HG03521 (cell line): Measurements from ENCODE around the gene STIP1.
"Not testable (repeated sequence)": the region's sequence is repeated elsewhere in the genome, so short reads cannot be mapped to it uniquely, and the experiment has no call there.

ENCODE experiments used
- ATAC-seq: cut with Tn5 transposase; IDR thresholded peaks from one replicate; pipeline ENCODE4 v1.9.1; 2021; ENCODE audit warnings: mild to moderate bottlenecking, moderate library complexity; ENCODE audit not compliant: unreplicated experiment

Gene STIP1

GRCh38 chr11:64157631-64158394, 28.2 kb upstream of the STIP1 start:
- ATAC-seq, result no peak

GRCh38 chr11:64161037-64161436, 24.9 kb upstream of the STIP1 start:
- no peak for ATAC-seq

DNA sequence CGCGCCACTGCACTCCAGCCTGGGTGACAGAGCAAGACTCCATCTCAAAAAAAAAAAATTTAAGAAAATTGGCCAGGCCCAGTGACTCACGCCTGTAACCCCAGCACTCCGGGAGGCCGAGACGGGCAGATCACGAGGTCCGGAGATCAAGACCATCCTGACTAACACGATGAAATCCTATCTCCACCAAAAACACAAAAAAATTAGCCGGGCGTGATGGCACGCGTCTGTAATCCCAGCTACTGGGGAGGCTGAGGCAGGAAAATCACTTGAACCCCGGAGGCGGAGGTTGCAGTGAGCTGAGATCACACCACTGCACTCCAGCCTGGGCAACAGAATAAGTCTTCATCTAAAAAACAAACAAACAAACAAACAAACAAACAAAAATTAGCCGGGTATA, 23.2 kb upstream of the STIP1 start:
- not testable (repeated sequence) for ATAC-seq

DNA sequence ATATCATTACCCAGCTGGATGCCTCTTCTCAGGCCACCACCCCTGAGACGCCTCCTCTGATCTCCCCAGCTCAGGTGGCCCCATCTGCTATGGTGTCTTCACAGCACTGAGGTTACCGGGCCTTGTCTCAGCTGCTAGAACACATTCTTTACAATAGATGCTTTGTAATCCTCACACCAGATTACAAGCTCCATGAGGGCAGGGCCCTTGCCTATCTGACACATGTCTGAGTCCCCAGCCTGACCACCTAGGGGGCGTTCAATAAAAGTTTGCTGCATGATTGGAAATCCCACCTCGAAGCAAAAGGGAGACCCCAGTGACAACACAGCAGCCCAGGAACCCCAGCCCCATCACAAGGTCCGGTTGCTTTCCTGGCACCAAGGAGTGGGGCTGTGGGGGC, 22.0 kb upstream of the STIP1 start:
- ATAC-seq, result no peak

DNA sequence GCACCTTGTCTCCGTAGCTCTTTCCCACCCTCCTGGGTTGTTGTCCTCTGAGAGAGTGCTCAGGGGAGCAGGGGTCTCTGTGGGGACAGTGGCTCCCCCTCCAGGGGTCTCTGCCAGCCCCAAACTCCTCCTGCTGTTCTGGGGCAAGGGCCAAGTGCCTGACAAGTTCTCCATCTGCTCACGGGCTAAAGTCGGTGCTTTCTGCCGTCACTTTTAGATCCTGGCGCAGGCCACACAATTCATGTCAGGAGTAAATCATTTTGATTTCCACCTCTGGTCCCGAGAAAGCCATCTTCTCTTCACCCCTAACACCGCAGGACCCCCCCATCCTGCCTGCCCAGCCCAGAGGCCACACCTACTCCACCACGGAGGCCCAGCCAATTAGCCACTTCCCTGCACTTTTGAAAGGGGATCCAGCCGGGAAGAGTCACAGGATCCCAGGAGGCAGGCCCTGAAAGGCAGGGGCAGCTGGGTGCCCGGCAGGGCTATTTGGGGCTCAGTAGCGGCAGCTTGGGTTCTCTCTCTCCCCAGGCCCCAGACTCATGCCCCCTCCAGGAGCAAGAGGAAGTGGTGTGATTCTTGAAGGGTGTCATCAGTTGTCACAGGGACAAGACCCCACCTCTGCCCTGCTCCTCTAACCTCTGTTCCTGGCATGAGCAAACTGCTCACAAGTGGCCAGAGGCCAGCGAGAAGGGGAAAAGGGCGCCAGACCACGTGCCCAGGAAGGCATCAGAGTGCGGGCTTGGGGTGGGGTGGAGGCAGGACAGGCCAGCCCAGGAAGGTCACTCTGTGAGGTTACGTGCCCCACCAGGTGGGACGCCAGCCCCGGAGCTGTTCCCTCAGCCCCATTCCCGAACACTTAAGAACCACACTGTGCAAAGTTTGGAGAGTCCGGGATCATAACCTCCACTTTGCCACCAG, 21.3 kb upstream of the STIP1 start:
- ATAC-seq, result no peak

GRCh38 chr11:64165481-64165841, 20.5 kb upstream of the STIP1 start:
- no peak for ATAC-seq

GRCh38 chr11:64165842-64166635, 19.9 kb upstream of the STIP1 start, which contains the start of gene MACROD1:
MACROD1 (minus strand) TSS chr11:64166113; CDS start chr11:64165994, 119 bp downstream.
- ATAC-seq, result peak; percentile 80

- no peak for ATAC-seq
These were observed 15.6 kb upstream of the STIP1 start for GRCh38 chr11:64170419-64170818.

DNA sequence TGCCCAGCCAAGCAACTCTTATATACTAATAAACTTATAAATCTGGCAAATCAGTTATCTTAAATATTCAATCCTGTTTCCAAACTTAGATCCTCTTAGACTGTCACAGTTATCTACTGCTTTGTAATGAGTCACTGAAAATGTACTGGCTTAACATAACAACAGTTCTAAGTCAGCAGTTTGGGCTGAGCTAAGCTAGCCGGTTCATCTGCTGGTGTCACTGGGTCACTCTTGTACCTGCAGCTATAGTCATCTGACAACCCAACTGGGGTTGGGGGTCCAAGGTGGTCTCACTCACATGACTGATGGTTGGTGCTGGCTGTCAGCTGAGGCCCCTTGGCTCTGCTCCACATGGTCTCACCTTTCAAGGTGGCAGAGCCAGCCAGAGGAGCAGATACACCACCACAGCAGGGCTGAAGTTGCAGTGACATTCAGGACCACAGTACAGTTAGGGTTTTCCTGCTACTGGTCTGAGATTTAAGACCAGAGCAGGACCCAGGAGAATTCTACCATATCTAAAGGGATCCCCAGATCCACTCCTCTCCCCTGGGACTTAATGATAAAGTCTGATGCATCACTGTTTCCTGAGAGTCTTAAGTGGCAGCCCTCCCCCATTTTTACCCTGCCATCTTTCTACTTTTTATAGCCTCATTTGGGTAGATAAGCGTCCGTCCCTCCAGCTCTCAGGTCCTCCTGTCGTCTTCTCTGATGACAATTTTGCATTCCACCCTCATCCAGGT, 12.2 kb upstream of the STIP1 start:
- ATAC-seq, result no peak

GRCh38 chr11:64176751-64177150, 9.2 kb upstream of the STIP1 start:
- ATAC-seq, result no peak

GRCh38 chr11:64178203-64178602, 7.8 kb upstream of the STIP1 start:
- ATAC-seq, result no peak

- no peak for ATAC-seq
These were observed 6.9 kb upstream of the STIP1 start for GRCh38 chr11:64178951-64179639.

- no peak for ATAC-seq
These were observed 5.1 kb upstream of the STIP1 start for GRCh38 chr11:64180891-64181290.

DNA sequence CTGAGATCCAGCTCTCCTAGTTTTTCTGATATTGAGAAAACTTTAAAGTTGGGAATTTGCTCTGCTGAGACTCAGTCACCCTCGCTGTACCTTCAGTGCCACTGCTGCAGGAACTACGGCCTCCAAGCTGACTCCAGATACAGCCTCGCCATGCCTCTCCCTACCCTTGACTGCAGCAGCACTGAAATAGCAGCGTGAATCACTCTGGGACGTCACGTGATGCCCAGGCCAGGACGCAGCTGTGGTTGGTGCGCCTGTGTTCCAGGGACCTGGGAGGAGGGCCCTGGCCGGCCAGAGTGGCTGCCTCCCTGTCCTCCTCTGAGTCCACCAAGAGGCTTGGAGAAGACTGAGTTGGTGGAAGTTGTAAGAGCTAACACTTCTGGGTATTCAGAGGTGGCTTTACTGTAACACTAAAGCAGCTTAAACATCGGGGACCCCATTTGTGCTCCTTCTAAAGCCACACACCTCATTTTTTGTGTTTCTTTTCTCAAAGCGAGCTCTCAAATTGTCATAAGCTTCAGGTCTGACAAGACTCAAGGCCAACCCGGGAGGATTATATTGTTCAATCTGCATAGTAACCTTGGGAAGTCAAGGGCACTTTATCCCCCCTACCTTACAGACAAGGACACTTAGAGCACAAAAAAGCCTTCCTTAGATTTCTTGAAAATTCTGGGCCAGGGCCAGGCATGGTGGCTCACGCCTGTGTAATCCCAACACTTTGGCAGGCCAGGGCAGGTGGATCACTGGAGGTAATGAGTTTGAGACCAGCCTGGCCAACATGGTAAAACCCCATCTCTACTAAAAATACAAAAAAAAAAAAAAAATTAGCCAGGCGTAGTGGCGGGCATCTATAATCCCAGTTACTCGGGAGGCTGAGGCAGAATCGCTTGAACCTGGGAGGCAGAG, 4.2 kb upstream of the STIP1 start:
- ATAC-seq, result no peak

DNA sequence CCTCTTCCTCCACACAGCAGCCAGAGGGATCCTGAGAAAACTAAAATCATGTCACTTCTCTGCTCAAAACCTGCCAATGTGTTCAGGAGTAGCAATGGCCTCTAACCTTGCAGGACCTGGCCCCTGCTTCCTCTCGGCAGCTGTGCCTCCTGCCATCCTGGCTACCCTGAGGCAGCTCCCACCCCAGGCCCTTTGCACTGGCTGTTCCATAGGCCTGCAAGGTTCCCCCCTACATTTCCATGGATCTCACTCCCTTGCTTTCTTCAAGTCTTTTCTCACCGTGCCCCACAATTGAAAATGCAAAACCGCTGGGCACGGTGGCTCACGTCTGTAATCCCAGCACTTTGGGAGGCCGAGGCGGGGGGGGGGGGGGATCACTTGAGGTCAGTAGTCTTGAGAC, 2.1 kb upstream of the STIP1 start:
- ATAC-seq, result no peak

DNA sequence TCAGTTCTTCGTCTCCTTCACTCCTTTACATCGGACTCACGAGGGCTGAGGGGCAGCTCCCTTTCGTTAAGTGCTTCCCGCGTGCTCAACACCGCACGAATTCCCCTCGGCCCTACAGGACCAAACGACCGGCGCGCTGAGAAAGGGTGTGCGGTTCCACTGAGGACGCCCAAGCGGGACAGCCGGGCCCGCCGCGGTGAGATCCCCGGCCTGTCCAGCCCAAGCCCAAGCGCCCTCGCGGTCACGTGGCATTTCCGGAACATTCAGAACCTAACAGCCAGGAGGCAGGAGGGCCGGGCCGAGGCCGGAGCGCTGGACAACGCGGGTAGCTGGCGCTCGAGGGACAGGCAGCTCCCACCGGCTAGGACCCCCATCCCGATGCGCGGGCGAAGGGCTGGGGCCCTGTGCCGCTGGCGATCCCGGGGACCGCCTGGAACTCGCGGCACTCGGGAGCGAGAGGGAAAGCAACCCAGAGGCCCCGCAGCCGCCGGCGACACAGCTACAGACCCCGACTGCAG, 737 bp upstream of the STIP1 start:
- ATAC-seq, result peak; percentile 13

DNA sequence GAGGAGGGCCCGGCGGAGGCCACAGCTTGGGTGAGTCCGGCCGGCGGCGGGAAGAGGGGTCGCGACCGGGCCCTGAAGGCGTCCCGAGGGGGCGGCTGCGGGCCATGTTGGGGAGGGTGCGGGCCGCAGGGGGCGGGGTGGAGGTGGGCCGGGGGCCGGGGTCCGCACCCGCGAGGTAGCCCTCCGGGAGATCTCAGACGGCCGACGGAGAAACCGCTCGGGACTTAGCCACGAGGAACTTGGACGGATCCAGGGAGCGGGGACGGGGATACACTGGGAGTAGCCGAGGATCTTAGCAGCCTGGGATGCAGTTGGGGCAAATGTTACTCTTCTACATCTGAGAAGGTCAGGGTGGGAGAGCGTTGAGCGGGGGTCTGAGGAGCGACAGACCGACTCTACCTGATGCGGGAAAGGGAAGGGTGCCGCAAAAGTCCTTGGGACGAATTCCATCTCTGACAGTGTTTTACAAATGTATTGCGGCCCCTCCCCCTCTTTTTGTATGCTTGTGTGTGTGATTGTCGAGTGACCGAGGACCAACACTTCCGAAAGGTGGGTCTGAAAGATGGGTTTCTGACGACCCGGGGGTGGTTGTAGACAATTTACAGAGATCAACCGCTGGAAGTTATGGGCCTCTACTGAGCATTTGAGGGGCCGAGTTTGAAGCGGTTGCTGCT, 658 bp downstream of the STIP1 start:
- ATAC-seq, result no peak

DNA sequence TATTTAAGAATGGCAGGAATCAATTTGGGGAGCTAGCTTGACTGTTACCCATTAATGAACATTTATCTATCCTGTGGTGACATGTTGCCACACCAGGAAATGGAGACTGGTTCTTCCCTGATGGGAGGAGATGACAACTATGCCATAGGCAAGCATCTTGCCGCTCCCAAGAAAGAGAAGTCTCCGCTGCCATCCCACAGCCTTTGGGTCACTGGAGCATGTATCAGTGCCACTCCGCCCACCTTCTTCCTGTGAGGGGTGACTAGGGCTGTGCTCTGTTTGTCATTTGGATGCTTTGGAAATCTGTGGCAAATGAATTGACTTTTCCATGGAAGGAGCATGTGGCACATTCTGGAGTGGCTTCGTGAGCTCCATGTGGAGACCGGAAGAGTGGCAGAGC, 6.5 kb downstream of the STIP1 start:
- ATAC-seq, result no peak
